Panc1 (cell line): ENCODE measurements around the gene FAM3C.

Experiments
- POLR2AphosphoS5 ChIP-seq: IDR thresholded peaks from 2 replicates; pipeline ENCODE4 v1.6.1; 2012; ENCODE audit warnings: mild to moderate bottlenecking, low read depth, low read length, moderate library complexity
- TF ChIP-seq, protein P1 (sequence below): fragments of 450-650 bp; IDR thresholded peaks from 2 replicates; pipeline ENCODE4 v1.5.1; 2017; ENCODE audit warnings: mild to moderate bottlenecking

DNA sequence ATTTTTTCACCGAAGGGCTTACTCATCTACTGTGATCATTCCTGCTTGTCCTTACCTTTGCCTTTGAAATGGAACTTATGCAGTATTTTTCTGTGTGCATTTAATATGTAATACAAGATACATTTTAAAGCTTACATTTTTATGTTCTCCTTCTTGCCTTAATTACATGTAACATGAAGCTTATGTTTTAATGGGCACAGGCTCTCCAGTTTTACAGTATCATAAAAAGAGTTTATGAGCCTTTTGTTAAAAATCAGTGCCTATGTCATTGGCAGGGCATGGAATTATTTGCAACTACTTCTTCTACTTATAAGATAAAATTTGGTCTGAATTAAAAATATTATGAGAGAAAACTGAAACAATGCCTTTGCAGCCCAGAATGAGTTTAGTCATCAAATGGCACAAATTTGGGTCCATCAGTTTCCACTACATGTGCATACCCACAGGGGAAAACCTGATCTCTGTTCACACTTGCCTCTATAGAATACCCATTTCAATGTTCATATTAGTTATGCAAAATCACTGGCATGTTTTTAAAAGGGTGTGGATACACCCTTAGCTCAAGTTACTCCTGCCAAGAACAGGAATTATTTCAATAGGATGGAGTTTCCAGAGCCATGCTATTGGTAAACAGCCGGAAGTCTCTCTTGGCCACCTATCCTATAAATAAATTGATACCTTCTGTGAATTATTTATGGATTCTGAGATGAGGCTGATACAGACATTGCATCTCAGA is 95.3 kb downstream of the FAM3C start:
- TF ChIP-seq, protein P1, sequence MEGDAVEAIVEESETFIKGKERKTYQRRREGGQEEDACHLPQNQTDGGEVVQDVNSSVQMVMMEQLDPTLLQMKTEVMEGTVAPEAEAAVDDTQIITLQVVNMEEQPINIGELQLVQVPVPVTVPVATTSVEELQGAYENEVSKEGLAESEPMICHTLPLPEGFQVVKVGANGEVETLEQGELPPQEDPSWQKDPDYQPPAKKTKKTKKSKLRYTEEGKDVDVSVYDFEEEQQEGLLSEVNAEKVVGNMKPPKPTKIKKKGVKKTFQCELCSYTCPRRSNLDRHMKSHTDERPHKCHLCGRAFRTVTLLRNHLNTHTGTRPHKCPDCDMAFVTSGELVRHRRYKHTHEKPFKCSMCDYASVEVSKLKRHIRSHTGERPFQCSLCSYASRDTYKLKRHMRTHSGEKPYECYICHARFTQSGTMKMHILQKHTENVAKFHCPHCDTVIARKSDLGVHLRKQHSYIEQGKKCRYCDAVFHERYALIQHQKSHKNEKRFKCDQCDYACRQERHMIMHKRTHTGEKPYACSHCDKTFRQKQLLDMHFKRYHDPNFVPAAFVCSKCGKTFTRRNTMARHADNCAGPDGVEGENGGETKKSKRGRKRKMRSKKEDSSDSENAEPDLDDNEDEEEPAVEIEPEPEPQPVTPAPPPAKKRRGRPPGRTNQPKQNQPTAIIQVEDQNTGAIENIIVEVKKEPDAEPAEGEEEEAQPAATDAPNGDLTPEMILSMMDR, result no peak
- TF ChIP-seq POLR2AphosphoS5, result no peak
